HepG2 (cell line): ENCODE measurements around the gene BOD1. TPM values are rescaled to one million over a fixed set of nuclear protein-coding genes. Genes with fewer than 3 reads are reported as not detected.

ENCODE experiments used
- ATAC-seq: fragments of 200-7000 bp; cut with Tn5 transposase; 3 replicates; pipeline ENCODE4 v1.9.1; 2020; ENCODE audit warnings: mild to moderate bottlenecking, moderate library complexity
- BruUV-seq: library from RNA; stranded (reverse); fragments of 400-500 nt; replicated peaks from 2 replicates; lab custom pipeline; 2021; lab: Mats Ljungman, UMichigan
- CTCF ChIA-PET: fragments of 300-600 bp; formaldehyde crosslinking; extraction: SDS; loops from one replicate; lab custom pipeline; 2021; ENCODE audit warnings: low total read pairs, inconsistent platforms, low intra/inter-chr PET ratio; lab: Yijun Ruan, JAX
- POLR2A ChIA-PET: fragments of 350-600 bp; sonication (Branson Sonifier 250); formaldehyde crosslinking; loops from one replicate; lab custom pipeline; 2020; ENCODE audit warnings: antibody characterized with exemption, inconsistent platforms; lab: Yijun Ruan, JAX
- DNase-seq: peaks from one replicate; pipeline ENCODE4 v3.0.0-alpha.2; 2015; ENCODE audit warnings: low spot score
- FAIRE-seq: peaks from 3 replicates; lab custom pipeline; 2011; peaks lifted over from hg19 to GRCh38; lab: Jason Lieb, UNC
- H2AFZ ChIP-seq: one replicate; pipeline ENCODE4 v1.6.1; 2011; ENCODE audit warnings: low read length, inconsistent platforms
- H3K27ac ChIP-seq: fragments of 300-600 bp; 3 replicates; pipeline ENCODE4 v1.8.0; 2011; ENCODE audit warnings: mixed run types, mild to moderate bottlenecking, mixed read lengths, low read length, inconsistent platforms; ENCODE audit not compliant: insufficient read depth; ENCODE audit errors: extremely low read length
- H3K27me3 ChIP-seq, 2 experiments: fragments of 200-600 bp in 1 of 2; 2 replicates in 1 of 2; 3 replicates in 1 of 2; pipeline versions ENCODE4 v1.6.0 to v1.8.0; 2011; ENCODE audit warnings: low read length in 2 of 2, mild to moderate bottlenecking in 2 of 2, moderate library complexity in 2 of 2, inconsistent platforms in 1 of 2; ENCODE audit not compliant: insufficient read depth in 2 of 2, control insufficient read depth in 1 of 2
- H3K36me3 ChIP-seq, 2 experiments: fragments of 200-600 bp in 1 of 2; replicated peaks in 1 of 2; 2 replicates in 1 of 2; 3 replicates in 1 of 2; pipeline versions ENCODE4 v1.5.1 to v1.8.0; 2011; ENCODE audit warnings: low read length in 2 of 2, inconsistent platforms in 1 of 2; ENCODE audit not compliant: insufficient read depth in 2 of 2, control insufficient read depth in 1 of 2
- H3K4me1 ChIP-seq: 2 replicates; pipeline ENCODE4 v1.5.1; 2012; ENCODE audit warnings: low read length, inconsistent platforms; ENCODE audit not compliant: insufficient read depth
- H3K4me2 ChIP-seq: 2 replicates; pipeline ENCODE4 v1.6.0; 2011; ENCODE audit warnings: low read depth, low read length, inconsistent platforms
- H3K4me3 ChIP-seq, 3 experiments: fragments of 200-600 bp in 1 of 3; sonication (generic), shearing (Covaris generic) in 1 of 3; replicated peaks in 1 of 3; 2 replicates each; pipeline ENCODE4 v1.5.1; 2011 to 2016; ENCODE audit warnings: low read length in 3 of 3, inconsistent platforms in 2 of 3, low read depth in 2 of 3, mild to moderate bottlenecking in 2 of 3, control low read depth in 1 of 3, mixed read lengths in 1 of 3; ENCODE audit not compliant: insufficient read depth in 1 of 3
- H3K79me2 ChIP-seq: one replicate; pipeline ENCODE4 v1.6.1; 2011; ENCODE audit warnings: low read length, inconsistent platforms; ENCODE audit not compliant: insufficient read depth
- H3K9ac ChIP-seq: 2 replicates; pipeline ENCODE4 v1.6.0; 2011; ENCODE audit warnings: mild to moderate bottlenecking, low read depth, low read length, inconsistent platforms; ENCODE audit not compliant: insufficient read depth
- H3K9me3 ChIP-seq: 2 replicates; pipeline ENCODE4 v1.5.1; 2012; ENCODE audit warnings: mild to moderate bottlenecking, low read length
- H4K20me1 ChIP-seq: 2 replicates; pipeline ENCODE4 v1.6.0; 2011; ENCODE audit warnings: inconsistent platforms, mild to moderate bottlenecking, low read length, moderate library complexity; ENCODE audit not compliant: insufficient read depth
- SP1 ChIP-seq, 2 experiments: fragments of 450-650 bp in 1 of 2; sonication (generic) in 1 of 2; formaldehyde crosslinking in 1 of 2; IDR thresholded peaks; 2 replicates each; pipeline versions ENCODE4 v1.4.0 to v1.6.1; 2016 to 2020; ENCODE audit warnings: missing genetic modification reagents in 1 of 2
- STAT6 ChIP-seq: sonication (generic); formaldehyde crosslinking; IDR thresholded peaks from 2 replicates; pipeline ENCODE4 v1.4.0; 2020; ENCODE audit warnings: missing genetic modification reagents, mild to moderate bottlenecking, borderline replicate concordance
- TOE1 ChIP-seq: sonication (generic); formaldehyde crosslinking; IDR thresholded peaks from 2 replicates; pipeline ENCODE4 v1.4.0; 2020; ENCODE audit warnings: mild to moderate bottlenecking, missing genetic modification reagents
- ZNF496 ChIP-seq: sonication (generic); formaldehyde crosslinking; IDR thresholded peaks from 2 replicates; pipeline ENCODE4 v1.8.1; 2023; ENCODE audit warnings: mild to moderate bottlenecking, moderate library complexity, missing genetic modification reagents; ENCODE audit not compliant: insufficient replicate concordance
- ZNF646 ChIP-seq: sonication (generic); formaldehyde crosslinking; IDR thresholded peaks from 2 replicates; pipeline ENCODE4 v1.9.0; 2021; ENCODE audit warnings: mild to moderate bottlenecking, missing genetic modification reagents
- ZNF780A ChIP-seq: sonication (generic); formaldehyde crosslinking; IDR thresholded peaks from 2 replicates; pipeline ENCODE4 v1.8.0; 2022; ENCODE audit warnings: mild to moderate bottlenecking, missing genetic modification reagents, moderate library complexity
- ZXDC ChIP-seq: sonication (generic); formaldehyde crosslinking; IDR thresholded peaks from 2 replicates; pipeline ENCODE4 v1.5.0; 2020; ENCODE audit warnings: mild to moderate bottlenecking, missing genetic modification reagents
- WGBS: methylation state at CpG from one replicate; pipeline ENCODE4 v1.1.6; 2017; ENCODE audit warnings: low lambda C conversion rate; 5-methylcytosine and 5-hydroxymethylcytosine counted together
- in situ Hi-C: cut with HindIII; loops from 2 replicates; pipeline ENCODE4 v1.10.0; 2017; ENCODE audit warnings: low pct_unique_long_range_greater_than_20kb; ENCODE audit not compliant: extremely low pct_ligation_motif_present
- intact Hi-C: fragments of 100-400 bp; cut with micrococcal nuclease; formaldehyde crosslinking; loops from one replicate; pipeline ENCODE4 v1.10.0; 2022; ENCODE audit not compliant: unreplicated experiment
- polyA plus RNA-seq, 8 experiments: library from polyadenylated mRNA; depleted of rRNA in 3 of 8; stranded (reverse) in 7 of 8; unstranded in 1 of 8; fragments of >200 nt; fragmentation: Illumina TruSeq in 4 of 8; extraction: Trizol in 4 of 8; gene quantifications; 2 replicates each; pipeline versions ENCODE4 v1.2.1 to v1.2.3, GENCODE V29; 2011 to 2016; ENCODE audit warnings: low read depth in 4 of 8, missing spikeins in 1 of 8, mixed read lengths in 1 of 8; ENCODE audit not compliant: insufficient read depth in 1 of 8
- total RNA-seq, 5 experiments: library from RNA; depleted of rRNA; stranded (reverse); fragments of >200 nt; fragmentation: Illumina TruSeq; extraction: Trizol; gene quantifications; 2 replicates each; pipeline ENCODE4 v1.2.3, GENCODE V29; 2016; ENCODE audit warnings: low read depth in 1 of 5

BOD1 gene
- total and polyA plus RNA-seq, 2 of the 13 experiments (the other 11 are each of a cell fraction or from before 2014, with no cell fraction given) = 81.5 to 103 TPM

- no peak for TF ChIP-seq ZNF496 (CRISPR knock-in tag)
- no peak for TF ChIP-seq ZNF646 (CRISPR knock-in tag)
- TF ChIP-seq ZNF780A (CRISPR knock-in tag) = no peak
Measured at GRCh38 chr5:173659423-173659822, 43.0 kb upstream of the BOD1 start (continued).

- Histone ChIP-seq H3K27ac (no peak overlapping the region), H3K4me1 (peaks cover 13% of the 10 kb centered on the region), H3K9me3 (no peaks in the 10 kb centered on the region), H2AFZ (no peak overlapping the region), H3K4me3 (no peak overlapping the region), H3K27me3 (peaks cover 0 to 4% of the 10 kb centered on the region in 2 experiments; a peak in 1 of 5 replicates), H4K20me1 (no peaks in the 10 kb centered on the region), H3K4me2 (no peak overlapping the region), H3K79me2 (no peaks in the 10 kb centered on the region), H3K36me3 (no peaks in the 10 kb centered on the region), H3K9ac (no peak overlapping the region)
- no TSS peak for BruUV-seq
- ChIA-PET CTCF (no interaction called here), POLR2A (no interaction called here)
- FAIRE-seq (no peak), DNase-seq (no peak), ATAC-seq (no peak)
- intact Hi-C loops (no loop called here), in situ Hi-C loops (no loop called here)
- WGBS = 81% methylated on average over 14 of the region's 14 CpGs
- TF ChIP-seq ZXDC (CRISPR knock-in tag) (no peak), SP1 (IDR thresholded peaks at IDR 0.05) (no peak), SP1 (CRISPR knock-in tag; IDR thresholded peaks at IDR 0.05) (no peak), STAT6 (CRISPR knock-in tag) (no peak), TOE1 (CRISPR knock-in tag) (no peak)
Measured at GRCh38 chr5:173657741-173658356, 41.4 kb upstream of the BOD1 start.
